IMR-90 (cell line): ENCODE measurements around the gene ICAM1. TPM values are rescaled to one million over a fixed set of nuclear protein-coding genes. Genes with fewer than 3 reads are reported as not detected.
A peak's percentile ranks its signal among the peaks of the same experiment; 100 is the strongest.

ENCODE experiments used
- ATAC-seq: fragments of 200-7000 bp; cut with Tn5 transposase; 2 replicates; pipeline ENCODE4 v1.9.1; 2020; ENCODE audit warnings: low read depth, mild to moderate bottlenecking, moderate library complexity
- BruUV-seq: library from RNA; stranded (reverse); fragments of 400-500 nt; replicated peaks from 2 replicates; lab custom pipeline; 2021; lab: Mats Ljungman, UMichigan
- CTCF ChIA-PET: fragments of 300-600 bp; formaldehyde crosslinking; extraction: SDS; loops from one replicate; lab custom pipeline; 2021; ENCODE audit warnings: antibody characterized with exemption; lab: Yijun Ruan, JAX
- POLR2A ChIA-PET: fragments of 300-600 bp; sonication (Branson Sonifier 250); formaldehyde crosslinking; loops from one replicate; lab custom pipeline; 2022; ENCODE audit warnings: antibody characterized with exemption; ENCODE audit not compliant: unreplicated experiment; lab: Charles Lee
- DNase-seq: peaks from one replicate; pipeline ENCODE4 v3.0.0; 2013
- H2AFZ ChIP-seq: replicated peaks from 2 replicates; pipeline ENCODE3; 2013; ENCODE audit warnings: low read length, mild to moderate bottlenecking; ENCODE audit not compliant: poor library complexity
- H2AK5ac ChIP-seq: 2 replicates; pipeline ENCODE4 v1.6.1; 2013; ENCODE audit warnings: low read depth, low read length, inconsistent platforms
- H2AK9ac ChIP-seq: replicated peaks from 2 replicates; pipeline ENCODE3; 2013; ENCODE audit warnings: mild to moderate bottlenecking, low read depth, low read length, moderate library complexity; ENCODE audit not compliant: poor library complexity
- H2BK120ac ChIP-seq: 2 replicates; pipeline ENCODE4 v1.6.1; 2013; ENCODE audit warnings: low read depth, low read length, inconsistent platforms
- H2BK15ac ChIP-seq: 3 replicates; pipeline ENCODE4 v1.6.1; 2013; ENCODE audit warnings: low read depth, low read length, inconsistent platforms
- H2BK20ac ChIP-seq: 2 replicates; pipeline ENCODE4 v1.6.1; 2013; ENCODE audit warnings: low read depth, mild to moderate bottlenecking, inconsistent platforms, low read length, moderate library complexity
- H2BK5ac ChIP-seq: 2 replicates; pipeline ENCODE4 v1.6.1; 2013; ENCODE audit warnings: mild to moderate bottlenecking, low read depth, low read length, inconsistent platforms; ENCODE audit not compliant: poor library complexity, severe bottlenecking
- H3K14ac ChIP-seq: replicated peaks from 2 replicates; pipeline ENCODE4 v1.6.1; 2013; ENCODE audit warnings: low read depth, low read length, inconsistent platforms
- H3K18ac ChIP-seq: 2 replicates; pipeline ENCODE4 v1.6.1; 2013; ENCODE audit warnings: low read depth, low read length, control low read depth
- H3K23ac ChIP-seq: 2 replicates; pipeline ENCODE4 v1.6.1; 2013; ENCODE audit warnings: low read depth, low read length, inconsistent platforms
- H3K27ac ChIP-seq: 2 replicates; pipeline ENCODE4 v1.5.1; 2013; ENCODE audit warnings: mild to moderate bottlenecking, control low read depth, low read length; ENCODE audit not compliant: insufficient read depth
- H3K27me3 ChIP-seq: 2 replicates; pipeline ENCODE4 v1.6.1; 2013; ENCODE audit warnings: low read length; ENCODE audit not compliant: control insufficient read depth, insufficient read depth
- H3K36me3 ChIP-seq: 2 replicates; pipeline ENCODE4 v1.6.1; 2013; ENCODE audit warnings: low read length, mixed read lengths; ENCODE audit not compliant: control insufficient read depth, insufficient read depth
- H3K4ac ChIP-seq: 2 replicates; pipeline ENCODE4 v1.6.1; 2013; ENCODE audit warnings: low read depth, low read length, inconsistent platforms
- H3K4me1 ChIP-seq: 2 replicates; pipeline ENCODE4 v1.6.1; 2013; ENCODE audit warnings: low read length, mixed read lengths; ENCODE audit not compliant: control insufficient read depth, insufficient read depth
- H3K4me2 ChIP-seq: 2 replicates; pipeline ENCODE4 v1.6.1; 2013; ENCODE audit warnings: low read depth, mild to moderate bottlenecking, control low read depth, low read length, moderate library complexity
- H3K4me3 ChIP-seq: 2 replicates; pipeline ENCODE4 v1.5.1; 2013; ENCODE audit warnings: low read depth, mild to moderate bottlenecking, control low read depth, low read length, moderate library complexity; ENCODE audit not compliant: insufficient read depth
- H3K56ac ChIP-seq: 2 replicates; pipeline ENCODE4 v1.6.1; 2013; ENCODE audit warnings: low read length, inconsistent platforms; ENCODE audit not compliant: insufficient read depth; ENCODE audit errors: extremely low read depth
- H3K79me1 ChIP-seq, 2 experiments: 2 replicates each; pipeline ENCODE4 v1.6.1; 2013; ENCODE audit warnings: low read length in 2 of 2, inconsistent platforms in 1 of 2, low read depth in 1 of 2
- H3K9ac ChIP-seq: 2 replicates; pipeline ENCODE4 v1.6.1; 2013; ENCODE audit warnings: low read depth, low read length, control low read depth
- H3K9me1 ChIP-seq: 2 replicates; pipeline ENCODE4 v1.6.1; 2013; ENCODE audit warnings: low read length, inconsistent platforms; ENCODE audit not compliant: insufficient read depth
- H3K9me3 ChIP-seq: 2 replicates; pipeline ENCODE4 v1.6.1; 2013; ENCODE audit warnings: low read length; ENCODE audit not compliant: control insufficient read depth, insufficient read depth
- H4K20me1 ChIP-seq: 2 replicates; pipeline ENCODE4 v1.6.1; 2013; ENCODE audit warnings: low read length, inconsistent platforms; ENCODE audit not compliant: insufficient read depth
- H4K5ac ChIP-seq: 2 replicates; pipeline ENCODE4 v1.6.1; 2013; ENCODE audit warnings: mild to moderate bottlenecking, low read depth, low read length, control low read depth
- H4K8ac ChIP-seq, 2 experiments: 2 replicates each; pipeline ENCODE4 v1.6.1; 2013; ENCODE audit warnings: low read depth in 2 of 2, low read length in 2 of 2, control low read depth in 1 of 2, inconsistent platforms in 1 of 2
- H4K91ac ChIP-seq: 2 replicates; pipeline ENCODE4 v1.6.1; 2013; ENCODE audit warnings: low read depth, low read length, inconsistent platforms; ENCODE audit not compliant: insufficient read depth
- BHLHE40 ChIP-seq: fragments of 150-350 bp; IDR thresholded peaks from 2 replicates; pipeline ENCODE4 v1.6.1; 2016; ENCODE audit warnings: mild to moderate bottlenecking, low read depth, low read length
- CEBPB ChIP-seq: IDR thresholded peaks from 2 replicates; pipeline ENCODE4 v1.6.1; 2012; ENCODE audit warnings: low read depth, low read length, improper control_type of control experiment
- CHD1 ChIP-seq: IDR thresholded peaks from 2 replicates; pipeline ENCODE4 v1.6.1; 2012; ENCODE audit warnings: low read depth, low read length, improper control_type of control experiment
- FOS ChIP-seq: fragments of 150-350 bp; IDR thresholded peaks from 2 replicates; pipeline ENCODE4 v1.6.1; 2016; ENCODE audit warnings: low read depth, low read length
- MAFK ChIP-seq: IDR thresholded peaks from 2 replicates; pipeline ENCODE4 v1.6.1; 2012; ENCODE audit warnings: low read depth, low read length, improper control_type of control experiment
- MAZ ChIP-seq: IDR thresholded peaks from 2 replicates; pipeline ENCODE4 v1.6.1; 2012; ENCODE audit warnings: low read depth, mild to moderate bottlenecking, low read length, improper control_type of control experiment, moderate library complexity, borderline replicate concordance
- MXI1 ChIP-seq: IDR thresholded peaks from 2 replicates; pipeline ENCODE4 v1.6.1; 2012; ENCODE audit warnings: low read depth, mild to moderate bottlenecking, low read length, moderate library complexity, borderline replicate concordance
- NFE2L2 ChIP-seq: fragments of 150-350 bp; IDR thresholded peaks from 2 replicates; pipeline ENCODE4 v1.6.1; 2016; ENCODE audit warnings: low read depth, mild to moderate bottlenecking, low read length
- POLR2A ChIP-seq: IDR thresholded peaks from 2 replicates; pipeline ENCODE4 v1.6.1; 2012; ENCODE audit warnings: mild to moderate bottlenecking, low read depth, low read length
- RAD21 ChIP-seq: IDR thresholded peaks from 2 replicates; pipeline ENCODE4 v1.6.1; 2012; ENCODE audit warnings: low read length, improper control_type of control experiment
- RCOR1 ChIP-seq: IDR thresholded peaks from 2 replicates; pipeline ENCODE4 v1.6.1; 2012; ENCODE audit warnings: mild to moderate bottlenecking, low read length, improper control_type of control experiment; ENCODE audit not compliant: insufficient replicate concordance
- RFX5 ChIP-seq: IDR thresholded peaks from 2 replicates; pipeline ENCODE4 v1.8.0; 2012; ENCODE audit warnings: low read depth, mild to moderate bottlenecking, low read length, moderate library complexity
- WGBS, 2 experiments: methylation state at CpG; one replicate each; pipeline versions ENCODE4 v1.1.5 to v1.1.7; 2013; ENCODE audit warnings: missing lambda C conversion rate in 2 of 2; ENCODE audit not compliant: insufficient read length in 1 of 2; ENCODE audit errors: extremely low coverage in 2 of 2; 5-methylcytosine and 5-hydroxymethylcytosine counted together
- dilution Hi-C: fragments of 300-500 bp; cut with HindIII; formaldehyde crosslinking; loops from one replicate; pipeline ENCODE4 v1.14.3; 2018; ENCODE audit warnings: low sequenced_read_pairs; ENCODE audit not compliant: unreplicated experiment
- in situ Hi-C: fragments of 300-500 bp; cut with MboI; formaldehyde crosslinking; loops from 3 replicates; pipeline ENCODE4 v1.14.3; 2019; ENCODE audit warnings: low sequenced_read_pairs, inconsistent platforms, mixed read lengths
- intact Hi-C: fragments of 100-400 bp; cut with micrococcal nuclease; formaldehyde crosslinking; loops from 2 replicates; pipeline ENCODE4 v1.10.0; 2022
- polyA plus RNA-seq, 3 experiments: library from polyadenylated mRNA; depleted of rRNA; stranded (reverse); fragments of >200 nt; gene quantifications; 2 replicates each; pipeline ENCODE4 v1.2.3, GENCODE V29; 2012; ENCODE audit warnings: low replicate concordance in 1 of 3
- total RNA-seq: library from RNA; depleted of rRNA; stranded (reverse); fragments of >200 nt; gene quantifications from 2 replicates; pipeline ENCODE4 v1.2.3, GENCODE V29; 2012
- TF ChIP-seq, protein P1 (sequence below): fragments of 150-350 bp; IDR thresholded peaks from 2 replicates; pipeline ENCODE4 v1.6.1; 2016; ENCODE audit warnings: low read depth, mild to moderate bottlenecking, low read length, moderate library complexity, borderline replicate concordance
- TF ChIP-seq, protein P2 (sequence below): fragments of 150-350 bp; IDR thresholded peaks from 2 replicates; pipeline ENCODE4 v1.6.1; 2017; ENCODE audit warnings: mild to moderate bottlenecking, antibody characterized with exemption, low read length, low read depth
- TF ChIP-seq, protein P3 (sequence below): conservative IDR thresholded peaks from 2 replicates; pipeline ENCODE4 v1.5.1; 2012; ENCODE audit warnings: mild to moderate bottlenecking, low read depth, low read length, improper control_type of control experiment

Gene ICAM1
- total and polyA plus RNA-seq, 2 of the 4 experiments (the other 2 are of a cell fraction), result 10.6 to 19.1 TPM

DNA sequence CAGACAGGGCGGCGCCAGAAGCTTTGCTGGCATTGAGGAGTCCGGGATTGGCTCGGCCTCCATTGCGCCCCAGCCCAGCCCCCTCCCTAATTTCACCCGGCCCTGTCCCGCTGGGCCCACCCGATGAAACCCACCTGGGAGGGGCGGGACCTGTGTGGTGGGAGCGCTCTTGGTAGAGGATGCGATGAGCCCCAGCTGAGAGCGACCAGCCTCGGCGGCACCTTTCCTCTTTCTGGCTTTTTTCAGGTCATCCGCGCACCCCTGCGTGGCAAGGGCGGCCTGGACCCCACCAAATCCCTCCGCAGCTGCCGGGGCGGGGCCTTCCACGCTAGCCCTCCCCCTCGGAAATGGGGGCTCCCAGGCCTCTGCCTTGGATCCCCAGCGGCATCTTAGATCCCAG, 38.5 kb downstream of the ICAM1 start, which contains the start of gene ZGLP1:
Gene ZGLP1 (minus strand): TSS at position 393 of the 400 bp plus-strand sequence.
- 92% methylated on average over 9 of the region's 24 CpGs; no CpG with 5 or more reads in 1 of the 2 experiments for WGBS, 2 experiments
- in situ Hi-C loops, result no loop called here

More for the DNA sequence above, 38.5 kb downstream of the ICAM1 start, which contains the start of gene ZGLP1:
- POLR2A ChIA-PET, result no interaction called here
- no peak within 1 kb of the TSS for H3K4ac ChIP-seq
- H2BK20ac ChIP-seq, result no peak within 1 kb of the TSS
- intact Hi-C loops, result no loop called here
- dilution Hi-C loops, result no loop called here
- no peak within 1 kb of the TSS for H3K4me3 ChIP-seq
- DNase-seq (no peak), ATAC-seq (no peak)
- no TSS peak for BruUV-seq
- peaks cover 14% of the 10 kb centered on the region for H3K36me3 ChIP-seq
- H3K56ac ChIP-seq, result no peak within 1 kb of the TSS
- peaks cover 8% of the 10 kb centered on the region; the same call in 1 of the 2 replicates for H3K9me1 ChIP-seq
- no peak within 1 kb of the TSS for H2BK15ac ChIP-seq
- no peak within 1 kb of the TSS for H2BK120ac ChIP-seq
- H2AK5ac ChIP-seq, result no peak within 1 kb of the TSS
- H3K9me3 ChIP-seq, result no peaks in the 10 kb centered on the region
- TF ChIP-seq NFE2L2 (no peak), CEBPB (no peak), MAZ (no peak), FOS (no peak), RFX5 (no peak), RCOR1 (no peak), RAD21 (no peak), MXI1 (no peak), POLR2A (no peak), CHD1 (no peak), MAFK (no peak), BHLHE40 (no peak)
- TF ChIP-seq, protein P1, sequence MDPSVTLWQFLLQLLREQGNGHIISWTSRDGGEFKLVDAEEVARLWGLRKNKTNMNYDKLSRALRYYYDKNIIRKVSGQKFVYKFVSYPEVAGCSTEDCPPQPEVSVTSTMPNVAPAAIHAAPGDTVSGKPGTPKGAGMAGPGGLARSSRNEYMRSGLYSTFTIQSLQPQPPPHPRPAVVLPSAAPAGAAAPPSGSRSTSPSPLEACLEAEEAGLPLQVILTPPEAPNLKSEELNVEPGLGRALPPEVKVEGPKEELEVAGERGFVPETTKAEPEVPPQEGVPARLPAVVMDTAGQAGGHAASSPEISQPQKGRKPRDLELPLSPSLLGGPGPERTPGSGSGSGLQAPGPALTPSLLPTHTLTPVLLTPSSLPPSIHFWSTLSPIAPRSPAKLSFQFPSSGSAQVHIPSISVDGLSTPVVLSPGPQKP, result no peak
- TF ChIP-seq, protein P2, sequence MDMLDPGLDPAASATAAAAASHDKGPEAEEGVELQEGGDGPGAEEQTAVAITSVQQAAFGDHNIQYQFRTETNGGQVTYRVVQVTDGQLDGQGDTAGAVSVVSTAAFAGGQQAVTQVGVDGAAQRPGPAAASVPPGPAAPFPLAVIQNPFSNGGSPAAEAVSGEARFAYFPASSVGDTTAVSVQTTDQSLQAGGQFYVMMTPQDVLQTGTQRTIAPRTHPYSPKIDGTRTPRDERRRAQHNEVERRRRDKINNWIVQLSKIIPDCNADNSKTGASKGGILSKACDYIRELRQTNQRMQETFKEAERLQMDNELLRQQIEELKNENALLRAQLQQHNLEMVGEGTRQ, result no peak
- TF ChIP-seq, protein P3, sequence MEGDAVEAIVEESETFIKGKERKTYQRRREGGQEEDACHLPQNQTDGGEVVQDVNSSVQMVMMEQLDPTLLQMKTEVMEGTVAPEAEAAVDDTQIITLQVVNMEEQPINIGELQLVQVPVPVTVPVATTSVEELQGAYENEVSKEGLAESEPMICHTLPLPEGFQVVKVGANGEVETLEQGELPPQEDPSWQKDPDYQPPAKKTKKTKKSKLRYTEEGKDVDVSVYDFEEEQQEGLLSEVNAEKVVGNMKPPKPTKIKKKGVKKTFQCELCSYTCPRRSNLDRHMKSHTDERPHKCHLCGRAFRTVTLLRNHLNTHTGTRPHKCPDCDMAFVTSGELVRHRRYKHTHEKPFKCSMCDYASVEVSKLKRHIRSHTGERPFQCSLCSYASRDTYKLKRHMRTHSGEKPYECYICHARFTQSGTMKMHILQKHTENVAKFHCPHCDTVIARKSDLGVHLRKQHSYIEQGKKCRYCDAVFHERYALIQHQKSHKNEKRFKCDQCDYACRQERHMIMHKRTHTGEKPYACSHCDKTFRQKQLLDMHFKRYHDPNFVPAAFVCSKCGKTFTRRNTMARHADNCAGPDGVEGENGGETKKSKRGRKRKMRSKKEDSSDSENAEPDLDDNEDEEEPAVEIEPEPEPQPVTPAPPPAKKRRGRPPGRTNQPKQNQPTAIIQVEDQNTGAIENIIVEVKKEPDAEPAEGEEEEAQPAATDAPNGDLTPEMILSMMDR, result no peak
- H3K27ac ChIP-seq, result no peak within 1 kb of the TSS
- H3K4me1 ChIP-seq, result peaks cover 9% of the 10 kb centered on the region
- no peak within 1 kb of the TSS for H4K5ac ChIP-seq
- H3K27me3 ChIP-seq, result no peaks in the 10 kb centered on the region
- no peak within 1 kb of the TSS for H3K9ac ChIP-seq
- H3K4me2 ChIP-seq, result no peak within 1 kb of the TSS
- CTCF ChIA-PET, result no interaction called here
- H2BK5ac ChIP-seq, result no peak within 1 kb of the TSS
- H3K18ac ChIP-seq, result no peak within 1 kb of the TSS
- no peak within 1 kb of the TSS for H2AFZ ChIP-seq
- H3K79me1 ChIP-seq, result peaks cover 6 to 10% of the 10 kb centered on the region in 2 experiments
- no peak within 1 kb of the TSS for H4K8ac ChIP-seq
- H4K91ac ChIP-seq, result no peak within 1 kb of the TSS
- no peak within 1 kb of the TSS for H3K23ac ChIP-seq
- H4K20me1 ChIP-seq, result no peaks in the 10 kb centered on the region
- H2AK9ac ChIP-seq, result peak within 1 kb of the TSS; percentile 15
- no peak within 1 kb of the TSS for H3K14ac ChIP-seq
